Breast epithelium (tissue), 4 donors: ENCODE data around the gene IRF5. TPM values are rescaled to one million over a fixed set of nuclear protein-coding genes. Genes with fewer than 3 reads are reported as not detected.

Source experiments
- DNase-seq, 2 donors: peaks; one replicate each; pipeline ENCODE4 v3.0.0-alpha.2; 2019; ENCODE audit warnings: low spot score in 2 of 2
- H3K27ac ChIP-seq, 2 donors: fragments of 200-600 bp; sonication (generic) in 1 of 2; one replicate each; pipeline ENCODE4 v1.5.1; 2016 to 2019; ENCODE audit warnings: mild to moderate bottlenecking in 1 of 2
- H3K27me3 ChIP-seq, 2 donors: fragments of 200-600 bp; sonication (generic) in 1 of 2; one replicate each; pipeline versions ENCODE4 v1.5.1 to v1.6.0; 2017 to 2019; ENCODE audit warnings: control low read depth in 1 of 2, mild to moderate bottlenecking in 1 of 2
- H3K36me3 ChIP-seq: fragments of 200-600 bp; one replicate; pipeline ENCODE4 v1.5.1; 2019
- H3K4me1 ChIP-seq, 2 donors: fragments of 200-600 bp; sonication (generic); one replicate each; pipeline ENCODE4 v1.5.1; 2016 to 2019; ENCODE audit warnings: control low read depth in 1 of 2
- H3K4me3 ChIP-seq, 3 donors: fragments of 200-600 bp; sonication (generic); 1 replicate in 2 of 3; 2 replicates in 1 of 3; pipeline ENCODE4 v1.5.1; 2016 to 2019; ENCODE audit warnings: mild to moderate bottlenecking in 3 of 3, moderate library complexity in 2 of 3
- H3K9me3 ChIP-seq, 2 donors: fragments of 200-600 bp; sonication (generic) in 1 of 2; one replicate each; pipeline ENCODE4 v1.5.1; 2016 to 2019; ENCODE audit warnings: control low read depth in 1 of 2
- POLR2A ChIP-seq: fragments of 450-650 bp; IDR thresholded peaks from one replicate; pipeline ENCODE4 v1.6.1; 2016; ENCODE audit warnings: antibody characterized with exemption, mild to moderate bottlenecking, moderate library complexity
- POLR2AphosphoS5 ChIP-seq, 3 donors: sonication (generic); formaldehyde crosslinking; IDR thresholded peaks; one replicate each; pipeline ENCODE4 v1.6.1; 2017; ENCODE audit warnings: antibody characterized with exemption in 3 of 3
- intact Hi-C: fragments of 100-400 bp; cut with DNase I; formaldehyde crosslinking; loops from one replicate; pipeline ENCODE4 v1.15.1; 2023; ENCODE audit warnings: low total_unique reads
- total RNA-seq, 3 donors: library from RNA; depleted of rRNA; stranded (reverse); fragments of >200 nt; gene quantifications; one replicate each; pipeline ENCODE4 v1.1.0, GENCODE V29; 2016
- TF ChIP-seq, protein P1 (sequence below), 3 donors: fragments of 450-650 bp; IDR thresholded peaks; one replicate each; pipeline ENCODE4 v1.5.1; 2016 to 2017; ENCODE audit warnings: antibody characterized with exemption in 3 of 3, mild to moderate bottlenecking in 3 of 3, moderate library complexity in 3 of 3

The IRF5 gene
- total RNA-seq, 3 donors from 2014 or later = 4.6 to 19.4 (median 11.1) TPM

DNA sequence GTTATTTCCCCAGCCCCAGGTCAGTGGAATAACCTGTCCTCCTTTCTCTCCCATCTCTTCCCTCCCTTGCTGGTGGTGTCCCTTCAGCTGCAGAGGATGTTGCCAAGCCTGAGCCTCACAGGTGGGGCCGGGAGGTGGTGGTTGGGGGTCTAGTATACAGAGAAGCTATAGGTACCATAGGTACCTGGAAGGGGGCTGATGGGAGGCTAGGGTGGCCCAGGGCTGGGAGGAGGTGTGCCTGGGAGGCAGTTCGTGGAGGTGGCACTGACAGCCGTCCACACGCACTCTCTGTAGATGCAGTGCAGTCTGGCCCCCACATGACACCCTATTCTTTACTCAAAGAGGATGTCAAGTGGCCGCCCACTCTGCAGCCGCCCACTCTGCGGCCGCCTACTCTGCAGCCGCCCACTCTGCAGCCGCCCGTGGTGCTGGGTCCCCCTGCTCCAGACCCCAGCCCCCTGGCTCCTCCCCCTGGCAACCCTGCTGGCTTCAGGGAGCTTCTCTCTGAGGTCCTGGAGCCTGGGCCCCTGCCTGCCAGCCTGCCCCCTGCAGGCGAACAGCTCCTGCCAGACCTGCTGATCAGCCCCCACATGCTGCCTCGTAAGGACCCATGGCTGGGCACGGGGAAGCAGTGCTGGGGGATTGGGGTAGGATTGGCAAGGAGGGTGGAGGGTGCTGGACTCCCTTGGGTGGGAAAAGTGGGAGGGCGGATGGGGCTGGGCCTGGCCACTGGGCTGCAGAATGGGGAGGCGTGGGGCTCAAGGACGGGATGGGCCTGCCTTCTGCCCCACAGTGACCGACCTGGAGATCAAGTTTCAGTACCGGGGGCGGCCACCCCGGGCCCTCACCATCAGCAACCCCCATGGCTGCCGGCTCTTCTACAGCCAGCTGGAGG, 9.5 kb downstream of the IRF5 start:
- intact Hi-C loops = no loop called here
- Histone ChIP-seq H3K36me3 (no peaks in the 10 kb centered on the region), H3K4me3 (no peak overlapping the region), H3K4me1 (no peaks in the 10 kb centered on the region), H3K9me3 (no peaks in the 10 kb centered on the region), H3K27ac (no peak overlapping the region), H3K27me3 (no peaks in the 10 kb centered on the region)
- no peak for TF ChIP-seq POLR2AphosphoS5 (IDR thresholded peaks at IDR 0.05)
- no peak for TF ChIP-seq POLR2A
- TF ChIP-seq, protein P1, sequence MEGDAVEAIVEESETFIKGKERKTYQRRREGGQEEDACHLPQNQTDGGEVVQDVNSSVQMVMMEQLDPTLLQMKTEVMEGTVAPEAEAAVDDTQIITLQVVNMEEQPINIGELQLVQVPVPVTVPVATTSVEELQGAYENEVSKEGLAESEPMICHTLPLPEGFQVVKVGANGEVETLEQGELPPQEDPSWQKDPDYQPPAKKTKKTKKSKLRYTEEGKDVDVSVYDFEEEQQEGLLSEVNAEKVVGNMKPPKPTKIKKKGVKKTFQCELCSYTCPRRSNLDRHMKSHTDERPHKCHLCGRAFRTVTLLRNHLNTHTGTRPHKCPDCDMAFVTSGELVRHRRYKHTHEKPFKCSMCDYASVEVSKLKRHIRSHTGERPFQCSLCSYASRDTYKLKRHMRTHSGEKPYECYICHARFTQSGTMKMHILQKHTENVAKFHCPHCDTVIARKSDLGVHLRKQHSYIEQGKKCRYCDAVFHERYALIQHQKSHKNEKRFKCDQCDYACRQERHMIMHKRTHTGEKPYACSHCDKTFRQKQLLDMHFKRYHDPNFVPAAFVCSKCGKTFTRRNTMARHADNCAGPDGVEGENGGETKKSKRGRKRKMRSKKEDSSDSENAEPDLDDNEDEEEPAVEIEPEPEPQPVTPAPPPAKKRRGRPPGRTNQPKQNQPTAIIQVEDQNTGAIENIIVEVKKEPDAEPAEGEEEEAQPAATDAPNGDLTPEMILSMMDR (IDR thresholded peaks at IDR 0.05) = no peak
- no peak for DNase-seq

DNA sequence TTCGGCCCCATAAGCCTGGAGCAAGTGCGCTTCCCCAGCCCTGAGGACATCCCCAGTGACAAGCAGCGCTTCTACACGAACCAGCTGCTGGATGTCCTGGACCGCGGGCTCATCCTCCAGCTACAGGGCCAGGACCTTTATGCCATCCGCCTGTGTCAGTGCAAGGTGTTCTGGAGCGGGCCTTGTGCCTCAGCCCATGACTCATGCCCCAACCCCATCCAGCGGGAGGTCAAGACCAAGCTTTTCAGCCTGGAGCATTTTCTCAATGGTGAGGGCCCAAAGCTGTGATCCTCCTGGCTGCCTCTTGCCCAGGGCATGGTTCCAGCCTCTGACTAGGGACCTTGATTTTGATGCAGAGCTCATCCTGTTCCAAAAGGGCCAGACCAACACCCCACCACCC, 10.1 kb downstream of the IRF5 start:
- TF ChIP-seq POLR2AphosphoS5 (IDR thresholded peaks at IDR 0.05) (no peak), POLR2A (no peak)
- TF ChIP-seq, protein P1 (IDR thresholded peaks at IDR 0.05) = no peak
- intact Hi-C loops = no loop called here
- no peak overlapping the region for H3K27ac ChIP-seq
- no peaks in the 10 kb centered on the region for H3K36me3 ChIP-seq
- DNase-seq = no peak
- H3K27me3 ChIP-seq = no peaks in the 10 kb centered on the region
- H3K4me3 ChIP-seq = no peak overlapping the region
- no peaks in the 10 kb centered on the region for H3K4me1 ChIP-seq
- no peaks in the 10 kb centered on the region for H3K9me3 ChIP-seq

DNA sequence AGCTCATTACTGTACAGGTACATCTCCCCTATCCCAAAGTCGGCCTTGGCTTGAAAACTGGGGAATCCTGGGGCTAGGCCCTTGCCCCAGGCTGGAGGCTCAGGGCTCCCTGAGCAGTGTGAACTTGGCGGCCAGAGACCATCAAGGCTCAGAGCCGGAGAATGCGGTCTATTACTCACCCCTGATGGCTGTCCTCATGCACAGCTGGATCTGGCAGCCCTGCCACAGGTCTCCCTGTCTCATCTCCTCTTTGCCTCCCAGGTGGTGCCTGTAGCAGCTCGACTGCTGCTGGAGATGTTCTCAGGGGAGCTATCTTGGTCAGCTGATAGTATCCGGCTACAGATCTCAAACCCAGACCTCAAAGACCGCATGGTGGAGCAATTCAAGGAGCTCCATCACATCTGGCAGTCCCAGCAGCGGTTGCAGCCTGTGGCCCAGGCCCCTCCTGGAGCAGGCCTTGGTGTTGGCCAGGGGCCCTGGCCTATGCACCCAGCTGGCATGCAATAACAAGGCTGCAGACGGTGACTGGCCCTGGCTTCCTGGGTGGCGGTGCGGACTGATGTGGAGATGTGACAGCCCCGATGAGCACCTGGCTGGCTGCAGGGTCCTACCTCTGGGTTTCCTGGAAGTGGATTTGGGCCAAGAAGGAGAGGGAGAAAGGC, 10.7 kb downstream of the IRF5 start:
- Histone ChIP-seq H3K27ac (no peak overlapping the region), H3K9me3 (no peaks in the 10 kb centered on the region), H3K4me3 (no peak overlapping the region), H3K4me1 (no peaks in the 10 kb centered on the region), H3K36me3 (no peaks in the 10 kb centered on the region), H3K27me3 (no peaks in the 10 kb centered on the region)
- DNase-seq = no peak
- TF ChIP-seq POLR2AphosphoS5 (IDR thresholded peaks at IDR 0.05) (no peak), POLR2A (no peak)
- TF ChIP-seq, protein P1 (IDR thresholded peaks at IDR 0.05) = no peak
- intact Hi-C loops = no loop called here

DNA sequence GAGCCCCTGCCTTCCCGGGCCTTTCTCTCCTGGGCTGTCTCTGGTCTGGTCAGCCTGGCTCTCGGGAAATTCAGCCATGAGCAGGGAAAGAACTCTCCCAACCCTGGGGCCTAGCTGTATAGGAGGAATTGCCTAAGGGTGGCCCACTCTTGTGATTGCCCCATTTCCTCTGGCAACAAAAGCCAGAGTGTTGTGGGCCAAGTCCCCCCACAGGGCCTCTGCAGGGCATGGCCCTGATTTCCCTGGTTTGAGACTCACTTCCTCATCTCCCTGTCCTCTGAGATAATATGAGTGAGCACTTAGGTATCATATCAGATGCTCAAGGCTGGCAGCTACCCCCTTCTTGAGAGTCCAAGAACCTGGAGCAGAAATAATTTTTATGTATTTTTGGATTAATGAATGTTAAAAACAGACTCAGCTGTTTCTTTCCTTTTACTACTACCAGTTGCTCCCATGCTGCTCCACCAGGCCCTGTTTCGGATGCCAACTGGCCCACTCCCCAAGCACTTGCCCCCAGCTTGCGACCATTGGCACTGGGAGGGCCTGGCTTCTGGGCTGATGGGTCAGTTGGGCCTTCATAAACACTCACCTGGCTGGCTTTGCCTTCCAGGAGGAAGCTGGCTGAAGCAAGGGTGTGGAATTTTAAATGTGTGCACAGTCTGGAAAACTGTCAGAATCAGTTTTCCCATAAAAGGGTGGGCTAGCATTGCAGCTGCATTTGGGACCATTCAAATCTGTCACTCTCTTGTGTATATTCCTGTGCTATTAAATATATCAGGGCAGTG, 11.4 kb downstream of the IRF5 start:
- H3K9me3 ChIP-seq = no peaks in the 10 kb centered on the region
- intact Hi-C loops = no loop called here
- no peaks in the 10 kb centered on the region for H3K27me3 ChIP-seq
- H3K27ac ChIP-seq = no peak overlapping the region
- no peak for DNase-seq
- no peaks in the 10 kb centered on the region for H3K4me1 ChIP-seq
- H3K36me3 ChIP-seq = no peaks in the 10 kb centered on the region
- H3K4me3 ChIP-seq = no peak overlapping the region
- no peak for TF ChIP-seq POLR2AphosphoS5 (IDR thresholded peaks at IDR 0.05)
- TF ChIP-seq, protein P1 (IDR thresholded peaks at IDR 0.05) = no peak
